Measurements from ENCODE around the gene DGKB. TPM values are rescaled to one million over a fixed set of nuclear protein-coding genes. Genes with fewer than 3 reads are reported as not detected.

Gene DGKB
- total RNA-seq, 1 donor: 0.36 TPM

DNA sequence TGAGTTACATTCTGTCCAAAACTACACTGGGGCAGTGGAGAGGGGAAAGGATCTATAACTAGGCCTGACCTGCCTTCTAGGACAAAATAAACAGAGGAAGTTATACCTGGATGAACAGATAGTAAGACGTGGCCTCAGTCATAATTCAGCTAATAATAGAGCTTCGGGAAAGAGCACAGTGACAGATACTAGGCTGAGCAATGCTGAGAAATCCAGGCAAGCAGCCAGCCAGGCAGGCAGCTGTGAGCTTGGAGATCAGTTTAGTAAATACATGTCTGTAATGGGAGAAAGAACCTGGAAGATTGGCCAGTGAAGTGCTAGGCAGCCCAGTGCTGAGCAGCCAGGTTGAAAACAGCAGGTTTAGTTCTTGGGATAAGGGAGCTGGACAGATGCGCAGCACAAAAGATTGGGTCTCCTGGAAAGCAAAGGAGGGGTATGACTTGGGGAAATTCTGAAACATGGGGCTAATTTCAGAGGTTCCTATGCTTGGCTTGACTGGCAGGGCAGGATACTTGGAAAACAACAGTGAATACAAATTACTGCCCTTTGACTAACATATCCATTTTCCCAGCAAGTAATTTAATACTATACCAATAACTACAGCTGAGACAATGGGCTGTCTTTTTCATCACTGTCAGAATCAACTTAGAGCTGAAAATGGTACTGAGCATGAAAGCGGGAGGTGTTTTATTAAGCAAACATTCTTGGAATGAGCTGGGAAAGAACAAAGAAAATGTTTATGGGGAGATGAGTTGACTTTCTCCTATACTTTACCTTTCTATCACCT is 140.8 kb downstream of the DGKB start:
- TF ChIP-seq CTCF (IDR thresholded peaks at IDR 0.05; ENCODE audit: insufficient read depth, low read length): no peak
- peak; percentile 87 for DNase-seq (ENCODE audit: low read depth)
- no peak overlapping the region for H3K4me3 ChIP-seq (ENCODE audit: low read depth, low read length)

GRCh38 chr7:14760730-14761478 is 141.6 kb downstream of the DGKB start:
- DNase-seq (ENCODE audit: low read depth): no peak
- TF ChIP-seq CTCF (IDR thresholded peaks at IDR 0.05; ENCODE audit: insufficient read depth, low read length): no peak
- no peak overlapping the region for H3K4me3 ChIP-seq (ENCODE audit: low read depth, low read length)

- DNase-seq (ENCODE audit: low read depth): no peak
- no peak for TF ChIP-seq CTCF (IDR thresholded peaks at IDR 0.05; ENCODE audit: insufficient read depth, low read length)
Observed at GRCh38 chr7:14759785-14760184, 142.8 kb downstream of the DGKB start.

DNA sequence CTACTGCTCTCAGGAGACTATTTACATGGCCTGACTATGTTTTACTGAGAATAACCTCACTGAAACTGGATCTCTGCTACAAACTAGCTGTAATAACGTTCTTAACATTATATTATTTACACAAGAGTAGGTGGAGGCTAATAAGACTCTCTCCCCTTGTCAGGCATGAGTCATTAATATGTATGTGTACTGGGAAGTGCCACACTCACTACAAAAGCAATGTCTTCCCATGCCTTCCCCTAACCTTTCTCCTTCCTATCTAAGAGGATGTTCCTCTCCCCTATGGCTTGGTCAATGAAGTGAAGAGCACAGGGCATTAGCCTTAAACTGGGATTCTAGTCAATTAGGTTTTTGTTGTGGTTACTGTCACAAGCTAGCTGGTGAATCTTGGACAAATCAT is 147.9 kb downstream of the DGKB start:
- peak; percentile 45 for DNase-seq (ENCODE audit: low read depth)
- H3K4me3 ChIP-seq (ENCODE audit: low read depth, low read length): no peak overlapping the region
- TF ChIP-seq CTCF (IDR thresholded peaks at IDR 0.05; ENCODE audit: insufficient read depth, low read length): no peak

More at GRCh38 chr7:14759785-14760184, 142.8 kb downstream of the DGKB start:
- no peak overlapping the region for H3K4me3 ChIP-seq (ENCODE audit: low read depth, low read length)

GRCh38 chr7:14752301-14752700 is 150.2 kb downstream of the DGKB start:
- no peak for TF ChIP-seq CTCF (IDR thresholded peaks at IDR 0.05; ENCODE audit: insufficient read depth, low read length)
- no peak for DNase-seq (ENCODE audit: low read depth)
- no peak overlapping the region for H3K4me3 ChIP-seq (ENCODE audit: low read depth, low read length)

DNA sequence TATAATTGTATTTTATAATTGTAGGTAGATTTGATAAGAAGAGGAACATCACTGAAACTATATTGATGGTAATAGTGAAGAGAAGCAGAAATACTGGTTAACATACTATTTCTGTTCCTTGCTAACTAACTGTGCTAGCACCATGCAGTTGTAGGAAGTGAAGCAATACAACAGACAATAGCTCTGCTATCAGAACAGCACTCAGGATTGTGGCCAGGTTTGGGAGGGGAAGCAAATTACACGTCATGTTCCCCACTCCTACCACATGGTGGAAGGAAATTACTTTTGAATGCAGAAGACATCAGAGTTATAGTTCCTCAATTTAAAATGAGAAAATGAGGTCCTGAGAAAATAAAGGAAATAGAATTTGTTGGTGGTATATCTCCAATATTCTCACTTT is 151.1 kb downstream of the DGKB start:
- DNase-seq (ENCODE audit: low read depth): peak; percentile 59
- peak; percentile 11 for TF ChIP-seq CTCF (IDR thresholded peaks at IDR 0.05; ENCODE audit: insufficient read depth, low read length)
- H3K4me3 ChIP-seq (ENCODE audit: low read depth, low read length): no peak overlapping the region

All from fibroblast of the aortic adventitia (primary cell).